HepG2 (cell line): Measurements from ENCODE around the gene OSM. TPM values are rescaled to one million over a fixed set of nuclear protein-coding genes. Genes with fewer than 3 reads are reported as not detected.

ENCODE experiments used
- ATAC-seq: fragments of 200-7000 bp; cut with Tn5 transposase; 3 replicates; pipeline ENCODE4 v1.9.1; 2020; ENCODE audit warnings: mild to moderate bottlenecking, moderate library complexity
- BruUV-seq: library from RNA; stranded (reverse); fragments of 400-500 nt; replicated peaks from 2 replicates; lab custom pipeline; 2021; lab: Mats Ljungman, UMichigan
- CTCF ChIA-PET: fragments of 300-600 bp; formaldehyde crosslinking; extraction: SDS; loops from one replicate; lab custom pipeline; 2021; ENCODE audit warnings: low total read pairs, inconsistent platforms, low intra/inter-chr PET ratio; lab: Yijun Ruan, JAX
- POLR2A ChIA-PET: fragments of 350-600 bp; sonication (Branson Sonifier 250); formaldehyde crosslinking; loops from one replicate; lab custom pipeline; 2020; ENCODE audit warnings: antibody characterized with exemption, inconsistent platforms; lab: Yijun Ruan, JAX
- DNase-seq: peaks from one replicate; pipeline ENCODE4 v3.0.0-alpha.2; 2015; ENCODE audit warnings: low spot score
- FAIRE-seq: peaks from 3 replicates; lab custom pipeline; 2011; peaks lifted over from hg19 to GRCh38; lab: Jason Lieb, UNC
- H2AFZ ChIP-seq: one replicate; pipeline ENCODE4 v1.6.1; 2011; ENCODE audit warnings: low read length, inconsistent platforms
- H3K27ac ChIP-seq: fragments of 300-600 bp; 3 replicates; pipeline ENCODE4 v1.8.0; 2011; ENCODE audit warnings: mixed run types, mild to moderate bottlenecking, mixed read lengths, low read length, inconsistent platforms; ENCODE audit not compliant: insufficient read depth; ENCODE audit errors: extremely low read length
- H3K27me3 ChIP-seq, 2 experiments: fragments of 200-600 bp in 1 of 2; 2 replicates in 1 of 2; 3 replicates in 1 of 2; pipeline versions ENCODE4 v1.6.0 to v1.8.0; 2011; ENCODE audit warnings: low read length in 2 of 2, mild to moderate bottlenecking in 2 of 2, moderate library complexity in 2 of 2, inconsistent platforms in 1 of 2; ENCODE audit not compliant: insufficient read depth in 2 of 2, control insufficient read depth in 1 of 2
- H3K36me3 ChIP-seq, 2 experiments: fragments of 200-600 bp in 1 of 2; replicated peaks in 1 of 2; 2 replicates in 1 of 2; 3 replicates in 1 of 2; pipeline versions ENCODE4 v1.5.1 to v1.8.0; 2011; ENCODE audit warnings: low read length in 2 of 2, inconsistent platforms in 1 of 2; ENCODE audit not compliant: insufficient read depth in 2 of 2, control insufficient read depth in 1 of 2
- H3K4me1 ChIP-seq: 2 replicates; pipeline ENCODE4 v1.5.1; 2012; ENCODE audit warnings: low read length, inconsistent platforms; ENCODE audit not compliant: insufficient read depth
- H3K4me2 ChIP-seq: 2 replicates; pipeline ENCODE4 v1.6.0; 2011; ENCODE audit warnings: low read depth, low read length, inconsistent platforms
- H3K4me3 ChIP-seq, 3 experiments: fragments of 200-600 bp in 1 of 3; sonication (generic), shearing (Covaris generic) in 1 of 3; replicated peaks in 1 of 3; 2 replicates each; pipeline ENCODE4 v1.5.1; 2011 to 2016; ENCODE audit warnings: low read length in 3 of 3, inconsistent platforms in 2 of 3, low read depth in 2 of 3, mild to moderate bottlenecking in 2 of 3, control low read depth in 1 of 3, mixed read lengths in 1 of 3; ENCODE audit not compliant: insufficient read depth in 1 of 3
- H3K79me2 ChIP-seq: one replicate; pipeline ENCODE4 v1.6.1; 2011; ENCODE audit warnings: low read length, inconsistent platforms; ENCODE audit not compliant: insufficient read depth
- H3K9ac ChIP-seq: 2 replicates; pipeline ENCODE4 v1.6.0; 2011; ENCODE audit warnings: mild to moderate bottlenecking, low read depth, low read length, inconsistent platforms; ENCODE audit not compliant: insufficient read depth
- H3K9me3 ChIP-seq: 2 replicates; pipeline ENCODE4 v1.5.1; 2012; ENCODE audit warnings: mild to moderate bottlenecking, low read length
- H4K20me1 ChIP-seq: 2 replicates; pipeline ENCODE4 v1.6.0; 2011; ENCODE audit warnings: inconsistent platforms, mild to moderate bottlenecking, low read length, moderate library complexity; ENCODE audit not compliant: insufficient read depth
- AGO2 ChIP-seq: fragments of 200-400 bp; formaldehyde crosslinking; optimal IDR thresholded peaks from 2 replicates; pipeline ENCODE3; 2017; ENCODE audit warnings: mild to moderate bottlenecking, low read depth, low read length, moderate library complexity
- KDM5A ChIP-seq: fragments of 200-600 bp; sonication (generic); IDR thresholded peaks from 2 replicates; pipeline ENCODE4 v1.7.0; 2018; ENCODE audit warnings: antibody characterized with exemption, mild to moderate bottlenecking, low read length, borderline replicate concordance
- ZNF687 ChIP-seq: sonication (generic); formaldehyde crosslinking; IDR thresholded peaks from 2 replicates; pipeline ENCODE4 v1.5.1; 2020; ENCODE audit warnings: mild to moderate bottlenecking, missing genetic modification reagents, moderate library complexity
- whole genome bisulfite sequencing: methylation state at CpG from one replicate; pipeline ENCODE4 v1.1.6; 2017; ENCODE audit warnings: low lambda C conversion rate; 5-methylcytosine and 5-hydroxymethylcytosine counted together
- in situ Hi-C: cut with HindIII; loops from 2 replicates; pipeline ENCODE4 v1.10.0; 2017; ENCODE audit warnings: low pct_unique_long_range_greater_than_20kb; ENCODE audit not compliant: extremely low pct_ligation_motif_present
- intact Hi-C: fragments of 100-400 bp; cut with micrococcal nuclease; formaldehyde crosslinking; loops from one replicate; pipeline ENCODE4 v1.10.0; 2022; ENCODE audit not compliant: unreplicated experiment
- polyA plus RNA-seq, 8 experiments: library from polyadenylated mRNA; depleted of rRNA in 3 of 8; stranded (reverse) in 7 of 8; unstranded in 1 of 8; fragments of >200 nt; fragmentation: Illumina TruSeq in 4 of 8; extraction: Trizol in 4 of 8; gene quantifications; 2 replicates each; pipeline versions ENCODE4 v1.2.1 to v1.2.3, GENCODE V29; 2011 to 2016; ENCODE audit warnings: low read depth in 4 of 8, missing spikeins in 1 of 8, mixed read lengths in 1 of 8; ENCODE audit not compliant: insufficient read depth in 1 of 8
- total RNA-seq, 5 experiments: library from RNA; depleted of rRNA; stranded (reverse); fragments of >200 nt; fragmentation: Illumina TruSeq; extraction: Trizol; gene quantifications; 2 replicates each; pipeline ENCODE4 v1.2.3, GENCODE V29; 2016; ENCODE audit warnings: low read depth in 1 of 5

The OSM gene
- total and polyA plus RNA-seq, 2 of the 13 experiments (the other 11 are each of a cell fraction or from before 2014, with no cell fraction given), result not detected

DNA sequence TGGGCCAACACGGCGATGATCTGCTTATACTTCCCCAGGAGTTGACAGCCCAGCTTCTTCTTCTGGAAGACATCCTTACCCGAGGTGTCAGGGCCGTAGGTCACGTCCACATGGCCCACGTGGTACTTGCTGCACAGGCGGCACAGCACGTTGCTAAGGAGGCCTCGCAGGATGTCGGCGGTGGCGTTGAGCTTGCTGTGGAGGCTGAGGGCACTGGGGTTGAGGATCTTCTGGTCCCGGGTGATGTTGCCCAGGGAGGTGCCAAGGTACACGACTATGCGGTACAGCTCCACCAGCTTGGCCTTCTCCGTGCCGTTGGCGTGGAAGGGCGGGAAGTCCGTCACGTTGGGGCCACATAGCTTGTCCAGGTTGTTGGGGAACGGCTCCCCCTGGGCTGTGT is 23.0 kb downstream of the OSM start:
- Histone ChIP-seq H2AFZ (no peak overlapping the region), H3K9ac (no peak overlapping the region), H3K4me1 (peaks cover 56% of the 10 kb centered on the region), H3K9me3 (no peaks in the 10 kb centered on the region), H3K79me2 (no peaks in the 10 kb centered on the region), H3K4me3 (no peak overlapping the region), H3K27ac (no peak overlapping the region), H3K27me3 (no peaks in the 10 kb centered on the region), H3K4me2 (no peak overlapping the region), H3K36me3 (no peaks in the 10 kb centered on the region), H4K20me1 (no peaks in the 10 kb centered on the region)
- ATAC-seq, result no peak
- TF ChIP-seq AGO2 (peak; percentile 52), ZNF687 (CRISPR knock-in tag) (peak; percentile 14; the same call in 1 of the 2 replicates), KDM5A (no peak)
- CTCF ChIA-PET, result no interaction called here
- POLR2A ChIA-PET, result no interaction called here
- intact Hi-C loops (no loop called here), in situ Hi-C loops (no loop called here)
- DNase-seq, result no peak
- 95% methylated on average over 20 of the region's 22 CpGs for whole genome bisulfite sequencing
- no TSS peak for BruUV-seq
- FAIRE-seq, result no peak
